ENCODE measurements around the gene NPHP1.
A peak's percentile ranks its signal among the peaks of the same experiment; 100 is the strongest.

Gene NPHP1

GRCh38 chr2:110130757-110131156 is 74.1 kb downstream of the NPHP1 start:
- peaks cover 5% of the 10 kb centered on the region; the same call in 1 of the 2 replicates for H3K9me3 ChIP-seq (ENCODE audit: insufficient read depth, low read depth, low read length)
- no peaks in the 10 kb centered on the region for H3K9me2 ChIP-seq (replicated peaks; ENCODE audit: low read depth, low read length)
- H3K4me2 ChIP-seq (ENCODE audit: low read depth, low read length, poor library complexity, severe bottlenecking) = no peak overlapping the region
- H3K9ac ChIP-seq (ENCODE audit: low read depth, low read length, poor library complexity, severe bottlenecking) = no peak overlapping the region
- no peaks in the 10 kb centered on the region for H4K20me1 ChIP-seq (ENCODE audit: insufficient read depth, low read length, poor library complexity, severe bottlenecking)
- no peak overlapping the region for H2AFZ ChIP-seq (ENCODE audit: low read length)
- TF ChIP-seq CTCF (conservative IDR thresholded peaks at IDR 0.05; ENCODE audit: low read length) (no peak), EZH2phosphoT487 (IDR thresholded peaks at IDR 0.05; ENCODE audit: borderline replicate concordance) (no peak)
- peaks cover 24% of the 10 kb centered on the region for H3K4me1 ChIP-seq (ENCODE audit: insufficient read depth, low read length, poor library complexity, severe bottlenecking)
- no peaks in the 10 kb centered on the region for H3K79me2 ChIP-seq (ENCODE audit: insufficient read depth, low read length)
- no peaks in the 10 kb centered on the region for H3K27me3 ChIP-seq (ENCODE audit: insufficient read depth, low read length, poor library complexity, severe bottlenecking)
- no peaks in the 10 kb centered on the region for H3K36me3 ChIP-seq (ENCODE audit: insufficient read depth, low read length)
- no peaks in the 10 kb centered on the region for H3F3A ChIP-seq (ENCODE audit: low read depth)
- H3K4me3 ChIP-seq (ENCODE audit: low read length, poor library complexity, severe bottlenecking) = no peak overlapping the region

GRCh38 chr2:110126906-110127305 is 77.9 kb downstream of the NPHP1 start:
- peak overlapping the region; percentile 33 for H3K9ac ChIP-seq (ENCODE audit: low read depth, low read length, poor library complexity, severe bottlenecking)
- H3K9me3 ChIP-seq (ENCODE audit: insufficient read depth, low read depth, low read length) = no peaks in the 10 kb centered on the region
- peak overlapping the region; percentile 23 for H3K4me3 ChIP-seq (ENCODE audit: low read length, poor library complexity, severe bottlenecking)
- no peaks in the 10 kb centered on the region for H3K9me2 ChIP-seq (replicated peaks; ENCODE audit: low read depth, low read length)
- no peaks in the 10 kb centered on the region for H3F3A ChIP-seq (ENCODE audit: low read depth)
- no peaks in the 10 kb centered on the region for H4K20me1 ChIP-seq (ENCODE audit: insufficient read depth, low read length, poor library complexity, severe bottlenecking)
- peaks cover 46% of the 10 kb centered on the region for H3K4me1 ChIP-seq (ENCODE audit: insufficient read depth, low read length, poor library complexity, severe bottlenecking)
- peak overlapping the region; percentile 51 for H2AFZ ChIP-seq (ENCODE audit: low read length)
- H3K27me3 ChIP-seq (ENCODE audit: insufficient read depth, low read length, poor library complexity, severe bottlenecking) = no peaks in the 10 kb centered on the region
- TF ChIP-seq CTCF (conservative IDR thresholded peaks at IDR 0.05; ENCODE audit: low read length) (no peak), EZH2phosphoT487 (IDR thresholded peaks at IDR 0.05; ENCODE audit: borderline replicate concordance) (no peak)
- no peaks in the 10 kb centered on the region for H3K79me2 ChIP-seq (ENCODE audit: insufficient read depth, low read length)
- no peaks in the 10 kb centered on the region for H3K36me3 ChIP-seq (ENCODE audit: insufficient read depth, low read length)
- H3K4me2 ChIP-seq (ENCODE audit: low read depth, low read length, poor library complexity, severe bottlenecking) = peak overlapping the region; percentile 49

GRCh38 chr2:110126086-110126773 is 78.6 kb downstream of the NPHP1 start:
- H3K4me2 ChIP-seq (ENCODE audit: low read depth, low read length, poor library complexity, severe bottlenecking) = peak overlapping the region; percentile 49
- TF ChIP-seq EZH2phosphoT487 (IDR thresholded peaks at IDR 0.05; ENCODE audit: borderline replicate concordance) (no peak), CTCF (conservative IDR thresholded peaks at IDR 0.05; ENCODE audit: low read length) (no peak)
- peaks cover 47% of the 10 kb centered on the region for H3K4me1 ChIP-seq (ENCODE audit: insufficient read depth, low read length, poor library complexity, severe bottlenecking)

More at GRCh38 chr2:110126086-110126773, 78.6 kb downstream of the NPHP1 start:
- Histone ChIP-seq H3K79me2 (ENCODE audit: insufficient read depth, low read length) (no peaks in the 10 kb centered on the region), H3K9me2 (replicated peaks; ENCODE audit: low read depth, low read length) (no peaks in the 10 kb centered on the region), H3K9ac (ENCODE audit: low read depth, low read length, poor library complexity, severe bottlenecking) (peak overlapping the region; percentile 33), H2AFZ (ENCODE audit: low read length) (peak overlapping the region; percentile 51), H3K4me3 (ENCODE audit: low read length, poor library complexity, severe bottlenecking) (peak overlapping the region; percentile 23), H4K20me1 (ENCODE audit: insufficient read depth, low read length, poor library complexity, severe bottlenecking) (no peaks in the 10 kb centered on the region), H3K36me3 (ENCODE audit: insufficient read depth, low read length) (no peaks in the 10 kb centered on the region), H3K9me3 (ENCODE audit: insufficient read depth, low read depth, low read length) (no peaks in the 10 kb centered on the region), H3K27me3 (ENCODE audit: insufficient read depth, low read length, poor library complexity, severe bottlenecking) (no peaks in the 10 kb centered on the region), H3F3A (ENCODE audit: low read depth) (no peaks in the 10 kb centered on the region)
